ENCODE measurements around the gene BRK1. TPM values are rescaled to one million over a fixed set of nuclear protein-coding genes. Genes with fewer than 3 reads are reported as not detected.
A peak's percentile ranks its signal among the peaks of the same experiment; 100 is the strongest.

The BRK1 gene
- total and polyA plus RNA-seq, 2 donors (not counting 1 experiment from before 2014, with no cell fraction given), result 55.0 to 86.3 TPM

- peaks cover 0 to 8% of the 10 kb centered on the region in 2 experiments for H3K36me3 ChIP-seq (replicated peaks in 1 of 2; ENCODE audit: control extremely low read depth in 1 of 2, control insufficient read depth in 1 of 2, extremely low read depth in 1 of 2, insufficient read depth in 2 of 2, low read length in 1 of 2)
- peak overlapping the region; percentile 94 for H3K4me3 Mint-ChIP-seq
- TF ChIP-seq, protein P1, sequence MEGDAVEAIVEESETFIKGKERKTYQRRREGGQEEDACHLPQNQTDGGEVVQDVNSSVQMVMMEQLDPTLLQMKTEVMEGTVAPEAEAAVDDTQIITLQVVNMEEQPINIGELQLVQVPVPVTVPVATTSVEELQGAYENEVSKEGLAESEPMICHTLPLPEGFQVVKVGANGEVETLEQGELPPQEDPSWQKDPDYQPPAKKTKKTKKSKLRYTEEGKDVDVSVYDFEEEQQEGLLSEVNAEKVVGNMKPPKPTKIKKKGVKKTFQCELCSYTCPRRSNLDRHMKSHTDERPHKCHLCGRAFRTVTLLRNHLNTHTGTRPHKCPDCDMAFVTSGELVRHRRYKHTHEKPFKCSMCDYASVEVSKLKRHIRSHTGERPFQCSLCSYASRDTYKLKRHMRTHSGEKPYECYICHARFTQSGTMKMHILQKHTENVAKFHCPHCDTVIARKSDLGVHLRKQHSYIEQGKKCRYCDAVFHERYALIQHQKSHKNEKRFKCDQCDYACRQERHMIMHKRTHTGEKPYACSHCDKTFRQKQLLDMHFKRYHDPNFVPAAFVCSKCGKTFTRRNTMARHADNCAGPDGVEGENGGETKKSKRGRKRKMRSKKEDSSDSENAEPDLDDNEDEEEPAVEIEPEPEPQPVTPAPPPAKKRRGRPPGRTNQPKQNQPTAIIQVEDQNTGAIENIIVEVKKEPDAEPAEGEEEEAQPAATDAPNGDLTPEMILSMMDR (IDR thresholded peaks at IDR 0.05), result no peak
- no peak for TF ChIP-seq EZH2 (IDR thresholded peaks at IDR 0.05; ENCODE audit: borderline replicate concordance, insufficient read depth, low read depth, low read length, poor library complexity, severe bottlenecking)
- H3K9me3 ChIP-seq (ENCODE audit: control extremely low read depth in 1 of 3, control insufficient read depth in 2 of 3, insufficient read depth in 1 of 3, low read length in 2 of 3), result no peaks in the 10 kb centered on the region
- ATAC-seq (ENCODE audit: low read depth) (no peak), DNase-seq (no peak)
- H3K9me3 Mint-ChIP-seq (ENCODE audit: insufficient read depth), result no peaks in the 10 kb centered on the region
- H3K27ac ChIP-seq (ENCODE audit: low read length in 2 of 2), result no peak overlapping the region
- peak overlapping the region in 1 of 5 experiments; percentile 80 for H3K4me3 ChIP-seq (ENCODE audit: control extremely low read depth in 1 of 5, extremely low read depth in 1 of 5, insufficient read depth in 1 of 5, low read depth in 2 of 5, low read length in 4 of 5)
- peaks cover 63% of the 10 kb centered on the region for H3K79me2 ChIP-seq (ENCODE audit: control insufficient read depth, insufficient read depth, low read length)
- no peak overlapping the region for H2AFZ ChIP-seq (ENCODE audit: insufficient read depth, low read depth, low read length, poor library complexity, severe bottlenecking)
- ChIA-PET POLR2A (interaction anchor here (0.7 kb wide), 1 partner anchor 78 kb away, joined by 6 read pairs; no protein-coding TSS in a partner anchor), CTCF (interaction anchor here (1.4 kb wide), 1 partner anchor 109 kb away, joined by 4 read pairs; no protein-coding TSS in a partner anchor)
- H3K9ac ChIP-seq (ENCODE audit: low read length), result peak overlapping the region; percentile 88
- H3K4me1 Mint-ChIP-seq, result peaks cover 40% of the 10 kb centered on the region
- intact Hi-C loops (cut with micrococcal nuclease), result loop anchor here (10.0 kb wide), 1 partner anchor 382 kb away; the partner anchor contains the start of gene BRPF1
- H3K27me3 ChIP-seq (replicated peaks in 1 of 4; ENCODE audit: control extremely low read depth in 1 of 4, control insufficient read depth in 3 of 4, insufficient read depth in 4 of 4, low read length in 3 of 4), result no peaks in the 10 kb centered on the region
- 97% methylated on average over 4 of the region's 4 CpGs for WGBS (ENCODE audit: insufficient coverage)
- H3K27ac Mint-ChIP-seq, result peak overlapping the region; percentile 97
- peaks cover 47% of the 10 kb centered on the region for H4K20me1 ChIP-seq (ENCODE audit: control insufficient read depth, insufficient read depth, low read length, poor library complexity, severe bottlenecking)
- H3K27me3 Mint-ChIP-seq, result no peaks in the 10 kb centered on the region
- peaks cover 16 to 27% of the 10 kb centered on the region in 2 donors for H3K4me1 ChIP-seq (ENCODE audit: control insufficient read depth in 2 of 2, insufficient read depth in 2 of 2, low read length in 2 of 2)
- H3K4me2 ChIP-seq (replicated peaks; ENCODE audit: low read depth, low read length, poor library complexity, severe bottlenecking), result peak overlapping the region; percentile 92
Measured at GRCh38 chr3:10116928-10117327, 1.5 kb downstream of the BRK1 start.

- Histone ChIP-seq H3K27ac (ENCODE audit: low read length in 2 of 2) (no peak overlapping the region), H3K4me1 (ENCODE audit: control insufficient read depth in 2 of 2, insufficient read depth in 2 of 2, low read length in 2 of 2) (peaks cover 16 to 27% of the 10 kb centered on the region in 2 donors), H3K9ac (ENCODE audit: low read length) (no peak overlapping the region), H3K4me3 (ENCODE audit: control extremely low read depth in 1 of 5, extremely low read depth in 1 of 5, insufficient read depth in 1 of 5, low read depth in 2 of 5, low read length in 4 of 5) (no peak overlapping the region), H3K9me3 (ENCODE audit: control extremely low read depth in 1 of 3, control insufficient read depth in 2 of 3, insufficient read depth in 1 of 3, low read length in 2 of 3) (no peaks in the 10 kb centered on the region), H3K79me2 (ENCODE audit: control insufficient read depth, insufficient read depth, low read length) (peaks cover 85% of the 10 kb centered on the region), H3K4me2 (replicated peaks; ENCODE audit: low read depth, low read length, poor library complexity, severe bottlenecking) (no peak overlapping the region), H3K27me3 (replicated peaks in 1 of 4; ENCODE audit: control extremely low read depth in 1 of 4, control insufficient read depth in 3 of 4, insufficient read depth in 4 of 4, low read length in 3 of 4) (no peaks in the 10 kb centered on the region), H2AFZ (ENCODE audit: insufficient read depth, low read depth, low read length, poor library complexity, severe bottlenecking) (no peak overlapping the region), H3K36me3 (replicated peaks in 1 of 2; ENCODE audit: control extremely low read depth in 1 of 2, control insufficient read depth in 1 of 2, extremely low read depth in 1 of 2, insufficient read depth in 2 of 2, low read length in 1 of 2) (peaks cover 0 to 17% of the 10 kb centered on the region in 2 experiments), H4K20me1 (ENCODE audit: control insufficient read depth, insufficient read depth, low read length, poor library complexity, severe bottlenecking) (peaks cover 65% of the 10 kb centered on the region)
- no peak for DNase-seq
- no peak overlapping the region for H3K4me3 Mint-ChIP-seq
- H3K27ac Mint-ChIP-seq, result peak overlapping the region; percentile 29
- WGBS (ENCODE audit: insufficient coverage), result no CpG with 5 or more reads among the region's 4 CpGs
- ChIA-PET POLR2A (interaction anchor here (0.7 kb wide), 2 partner anchors 10 to 59 kb away, joined by 3 to 4 read pairs; no protein-coding TSS in a partner anchor), CTCF (no interaction called here)
- H3K4me1 Mint-ChIP-seq, result peaks cover 47% of the 10 kb centered on the region
- no peaks in the 10 kb centered on the region for H3K9me3 Mint-ChIP-seq (ENCODE audit: insufficient read depth)
- H3K27me3 Mint-ChIP-seq, result no peaks in the 10 kb centered on the region
- ATAC-seq (ENCODE audit: low read depth), result no peak
- TF ChIP-seq, protein P1 (IDR thresholded peaks at IDR 0.05), result no peak
- TF ChIP-seq EZH2 (IDR thresholded peaks at IDR 0.05; ENCODE audit: borderline replicate concordance, insufficient read depth, low read depth, low read length, poor library complexity, severe bottlenecking), result no peak
- intact Hi-C loops (cut with micrococcal nuclease), result loop anchor here (10.0 kb wide), 1 partner anchor 385 kb away; the partner anchor contains the start of gene BRPF1
Measured at GRCh38 chr3:10119376-10119775, 3.9 kb downstream of the BRK1 start.
